ENCODE results near the gene RASD2. TPM values are rescaled to one million over a fixed set of nuclear protein-coding genes. Genes with fewer than 3 reads are reported as not detected.

The RASD2 gene
- total RNA-seq, 4 donors from 2014 or later = 8.5 to 19.7 (median 13.9) TPM

GRCh38 chr22:35601013-35601580, 60.5 kb downstream of the RASD2 start:
- Histone ChIP-seq H3K9me3 (no peaks in the 10 kb centered on the region), H3K27ac (no peak overlapping the region), H3K27me3 (no peaks in the 10 kb centered on the region), H3K4me3 (no peak overlapping the region), H3K4me1 (peaks cover 0 to 4% (median 1%) of the 10 kb centered on the region in 4 donors), H3K36me3 (no peaks in the 10 kb centered on the region)
- in situ Hi-C loops (cut with MboI; ENCODE audit: low pct_ligation_motif_present in 1 of 4, low pct_unique_long_range_greater_than_20kb in 1 of 4, low sequenced_read_pairs in 3 of 4) (loop anchor here in 1 of 4 donors (25.0 kb wide), 1 partner anchor 511 kb away; no protein-coding TSS in a partner anchor), intact Hi-C loops (cut with DNase I; ENCODE audit: low total_unique reads) (no loop called here)
- DNase-seq = no peak
- TF ChIP-seq EP300 (IDR thresholded peaks at IDR 0.05; ENCODE audit: low read depth) (no peak), POLR2A (IDR thresholded peaks at IDR 0.05) (no peak)
- 90 to 95% methylated on average over 4 to 5 of the region's 5 CpGs for WGBS, 2 donors (ENCODE audit: low coverage in 1 of 2)

GRCh38 chr22:35601743-35602615, 61.3 kb downstream of the RASD2 start:
- Histone ChIP-seq H3K36me3 (no peaks in the 10 kb centered on the region), H3K4me1 (peaks cover 0 to 7% (median 3%) of the 10 kb centered on the region in 4 donors), H3K27ac (no peak overlapping the region), H3K9me3 (no peaks in the 10 kb centered on the region), H3K27me3 (no peaks in the 10 kb centered on the region), H3K4me3 (no peak overlapping the region)
- 79 to 84% methylated on average over 8 to 9 of the region's 9 CpGs for WGBS, 2 donors (ENCODE audit: low coverage in 1 of 2)
- DNase-seq = no peak
- TF ChIP-seq POLR2AphosphoS5 (IDR thresholded peaks at IDR 0.05) (no peak), EP300 (IDR thresholded peaks at IDR 0.05; ENCODE audit: low read depth) (no peak), POLR2A (IDR thresholded peaks at IDR 0.05) (no peak), CTCF (IDR thresholded peaks at IDR 0.05) (no peak)
- in situ Hi-C loops (cut with MboI; ENCODE audit: low pct_ligation_motif_present in 1 of 4, low pct_unique_long_range_greater_than_20kb in 1 of 4, low sequenced_read_pairs in 3 of 4) = loop anchor here in 1 of 4 donors (25.0 kb wide), 1 partner anchor 510 kb away; no protein-coding TSS in a partner anchor
- intact Hi-C loops (cut with DNase I; ENCODE audit: low total_unique reads) = no loop called here

Other genes starting within 250 kb of the RASD2 start
- 100 to 1,000 TPM in 2 of 4 donors, 10 to 100 TPM in 2; 56.3 to 183 (median 104) TPM for gene TOM1, start 240.9 kb upstream of the RASD2 start, total RNA-seq
- 100 to 1,000 TPM in 1 of 4 donors, 10 to 100 TPM in 2, under 1 TPM in 1; 1.00 to 172 (median 42.7) TPM for gene HMOX1, start 159.7 kb upstream of the RASD2 start, total RNA-seq
- 10 to 100 TPM; 11.6 to 26.6 (median 13.3) TPM for gene MCM5, start 140.7 kb upstream of the RASD2 start, total RNA-seq
- 10 to 100 TPM in 2 of 4 donors, 1 to 10 TPM in 1, not detected in 1; 9.0 to 37.0 (median 15.7) TPM for gene MB, start 76.5 kb downstream of the RASD2 start, total RNA-seq
- gene APOL6, start 107.6 kb downstream of the RASD2 start, total RNA-seq = 10 to 100 TPM in 3 of 4 donors, 1 to 10 TPM in 1; 4.6 to 39.7 (median 27.5) TPM
- not detected for gene APOL5, start 177.0 kb downstream of the RASD2 start, total RNA-seq

Data from transverse colon (tissue), 4 donors.